K562 (cell line): ENCODE data around the gene CD2. TPM values are rescaled to one million over a fixed set of nuclear protein-coding genes. Genes with fewer than 3 reads are reported as not detected.

ENCODE experiments used
- CEBPG ChIP-seq, 3 experiments: fragments of 200-800 bp in 1 of 3; sonication (Bioruptor generic) in 1 of 3; sonication (generic) in 1 of 3; formaldehyde crosslinking in 1 of 3; IDR thresholded peaks in 2 of 3; conservative IDR thresholded peaks in 1 of 3; 2 replicates each; pipeline versions ENCODE4 v1.6.1 to v1.8.0; 2016 to 2022; ENCODE audit warnings: missing compliant biosample characterization in 2 of 3, missing genetic modification characterization in 2 of 3, mild to moderate bottlenecking in 1 of 3, missing genetic modification reagents in 1 of 3
- CLOCK ChIP-seq: fragments of 250-450 bp; sonication (Bioruptor Pico); IDR thresholded peaks from 2 replicates; pipeline ENCODE4 v1.4.0; 2020; ENCODE audit warnings: mild to moderate bottlenecking, moderate library complexity, borderline replicate concordance
- CXXC5 ChIP-seq: fragments of 250-450 bp; sonication (Bioruptor Pico); IDR thresholded peaks from 2 replicates; pipeline ENCODE4 v1.8.0; 2022; ENCODE audit warnings: inconsistent platforms, mild to moderate bottlenecking, moderate library complexity
- HIVEP1 ChIP-seq: fragments of 250-450 bp; sonication (Bioruptor Pico); IDR thresholded peaks from 2 replicates; pipeline ENCODE4 v1.4.0; 2020; ENCODE audit warnings: mild to moderate bottlenecking
- KLF13 ChIP-seq: fragments of 450-650 bp; IDR thresholded peaks from 2 replicates; pipeline ENCODE4 v1.6.1; 2016; ENCODE audit warnings: missing genetic modification characterization, low read depth, mild to moderate bottlenecking, missing compliant biosample characterization, moderate library complexity, borderline replicate concordance
- LEF1 ChIP-seq: fragments of 450-650 bp; IDR thresholded peaks from 2 replicates; pipeline ENCODE4 v1.6.1; 2016; ENCODE audit warnings: mild to moderate bottlenecking
- MYNN ChIP-seq, 2 experiments: sonication (generic); formaldehyde crosslinking in 1 of 2; IDR thresholded peaks; 2 replicates each; pipeline versions ENCODE4 v1.5.0 to v1.6.1; 2016 to 2020; ENCODE audit warnings: antibody characterized with exemption in 1 of 2, missing genetic modification reagents in 1 of 2
- PATZ1 ChIP-seq: fragments of 250-450 bp; sonication (Bioruptor Pico); IDR thresholded peaks from 2 replicates; pipeline ENCODE4 v1.5.0; 2020; ENCODE audit warnings: mild to moderate bottlenecking, borderline replicate concordance
- SIN3A ChIP-seq, 2 experiments: fragments of 150-350 bp in 1 of 2; IDR thresholded peaks; 2 replicates each; pipeline ENCODE4 v1.6.1; 2011 to 2016; ENCODE audit warnings: borderline replicate concordance in 2 of 2, low read depth in 2 of 2, low read length in 2 of 2, mild to moderate bottlenecking in 2 of 2, moderate library complexity in 2 of 2; ENCODE audit not compliant: control insufficient read depth in 1 of 2
- SUPT5H ChIP-seq: fragments of 450-650 bp; IDR thresholded peaks from 2 replicates; pipeline ENCODE4 v1.6.1; 2016
- TAF9B ChIP-seq: fragments of 450-650 bp; IDR thresholded peaks from 2 replicates; pipeline ENCODE4 v1.6.1; 2018; ENCODE audit warnings: mild to moderate bottlenecking; ENCODE audit not compliant: partially characterized antibody
- WHSC1 ChIP-seq: IDR thresholded peaks from one replicate; pipeline ENCODE4 v1.6.1; 2012; ENCODE audit warnings: low read length, control low read depth, inconsistent platforms
- XRCC4 ChIP-seq: IDR thresholded peaks from one replicate; pipeline ENCODE4 v1.6.1; 2011; ENCODE audit not compliant: insufficient read depth, insufficient read length; ENCODE audit errors: extremely low read depth
- ZBED1 ChIP-seq: IDR thresholded peaks from 2 replicates; pipeline ENCODE4 v1.6.1; 2014
- ZBTB7A ChIP-seq: IDR thresholded peaks from 2 replicates; pipeline ENCODE4 v1.6.1; 2011; ENCODE audit warnings: low read depth, mild to moderate bottlenecking, low read length, moderate library complexity, borderline replicate concordance; ENCODE audit not compliant: control insufficient read depth
- ZC3H4 ChIP-seq: sonication (generic); formaldehyde crosslinking; IDR thresholded peaks from 2 replicates; pipeline ENCODE4 v1.9.0; 2021; ENCODE audit warnings: missing genetic modification reagents, borderline replicate concordance
- ZC3H8 ChIP-seq: fragments of 450-650 bp; IDR thresholded peaks from 2 replicates; pipeline ENCODE4 v1.6.1; 2017
- ZNF436 ChIP-seq: fragments of 250-450, 450-650 bp; sonication (Bioruptor Pico); formaldehyde crosslinking; IDR thresholded peaks from 2 replicates; pipeline ENCODE4 v1.7.0; 2020; ENCODE audit warnings: mild to moderate bottlenecking
- ZNF445 ChIP-seq: fragments of 250-450 bp; sonication (Bioruptor Pico); IDR thresholded peaks from 2 replicates; pipeline ENCODE4 v1.4.0; 2020; ENCODE audit warnings: low read depth, mild to moderate bottlenecking, moderate library complexity
- ZNF584 ChIP-seq: fragments of 200-800 bp; sonication (Bioruptor generic); IDR thresholded peaks from 2 replicates; pipeline ENCODE4 v1.6.1; 2016; ENCODE audit warnings: low read depth, mild to moderate bottlenecking, missing genetic modification characterization, missing compliant biosample characterization
- polyA plus RNA-seq, 8 experiments: library from polyadenylated mRNA; depleted of rRNA in 4 of 8; stranded (reverse) in 5 of 8; unstranded in 3 of 8; fragments of >200 nt; fragmentation: Nextera tagmentation in 2 of 8; fragmentation: Illumina TruSeq in 1 of 8; extraction: Ambion mirVana in 2 of 8; extraction: Trizol in 1 of 8; gene quantifications; 2 replicates each; pipeline versions ENCODE4 v1.2.1 to v1.2.3, GENCODE V29; 2011 to 2014; ENCODE audit warnings: inconsistent platforms in 1 of 8, missing spikeins in 1 of 8
- total RNA-seq, 7 experiments: library from RNA; depleted of rRNA in 6 of 7; stranded (reverse); fragments of >200 nt in 6 of 7; fragmentation: Illumina TruSeq in 2 of 7; extraction: Trizol in 2 of 7; gene quantifications; 2 replicates each; pipeline versions ENCODE4 v1.2.1 to v1.2.3, GENCODE V29; 2011 to 2021; ENCODE audit warnings: low replicate concordance in 1 of 7

The CD2 gene
- total and polyA plus RNA-seq, 9 of the 15 experiments (the other 6 are each of a cell fraction or from before 2014, with no cell fraction given) = 0.07 to 0.16 TPM; not detected in 7

- no peak for TF ChIP-seq XRCC4
- TF ChIP-seq SIN3A (IDR thresholded peaks at IDR 0.05; ENCODE audit: borderline replicate concordance in 2 of 2, control insufficient read depth in 1 of 2, low read depth in 2 of 2, low read length in 2 of 2) = no peak
- TF ChIP-seq TAF9B = no peak
- TF ChIP-seq ZBTB7A = peak; percentile 84
- TF ChIP-seq LEF1 = no peak
- TF ChIP-seq HIVEP1 (CRISPR knock-in tag) = no peak
- TF ChIP-seq CXXC5 (CRISPR knock-in tag) = 0 out of 2 replicates have a peak, but pooled peaks have one; percentile 22
- TF ChIP-seq ZNF436 (CRISPR knock-in tag) = no peak
- TF ChIP-seq SUPT5H = no peak
- peak; percentile 22; the same call in 1 of the 2 replicates for TF ChIP-seq KLF13 (tag)
- TF ChIP-seq CLOCK (CRISPR knock-in tag) = no peak
- TF ChIP-seq ZBED1 = no peak
- TF ChIP-seq MYNN (IDR thresholded peaks at IDR 0.05) = peak; percentile 61; the same call in 1 of the 2 replicates
- TF ChIP-seq MYNN (CRISPR knock-in tag; IDR thresholded peaks at IDR 0.05) = no peak
- no peak for TF ChIP-seq CEBPG (CRISPR knock-in tag; IDR thresholded peaks at IDR 0.05)
- no peak for TF ChIP-seq CEBPG (tag; conservative IDR thresholded peaks at IDR 0.05 in 1 of 2, IDR thresholded peaks at IDR 0.05 in 1 of 2)
- TF ChIP-seq ZC3H8 = no peak
- no peak for TF ChIP-seq PATZ1 (CRISPR knock-in tag)
- TF ChIP-seq ZNF584 (CRISPR knock-in tag) = no peak
- TF ChIP-seq ZNF445 (CRISPR knock-in tag) = no peak
- no peak for TF ChIP-seq ZC3H4
- TF ChIP-seq WHSC1 = no peak
These were observed 63.4 kb downstream of the CD2 start (continued) for GRCh38 chr1:116817582-116818064.
